Measurements from ENCODE around the gene CCDC27.
"Not testable (repeated sequence)": the region's sequence is repeated elsewhere in the genome, so short reads cannot be mapped to it uniquely, and the experiment has no call there.

Gene CCDC27

GRCh38 chr1:3790952-3791351 is 38.7 kb downstream of the CCDC27 start:
- no peaks in the 10 kb centered on the region for H3K9me3 ChIP-seq (ENCODE audit: control insufficient read depth in 1 of 2, low read length in 2 of 2)
- peaks cover 8 to 35% of the 10 kb centered on the region in 2 donors for H3K4me1 ChIP-seq (ENCODE audit: control insufficient read depth in 1 of 2, insufficient read depth in 2 of 2, low read length in 2 of 2)
- no peaks in the 10 kb centered on the region for H3K27me3 ChIP-seq (ENCODE audit: low read depth, low read length)
- no peak overlapping the region for H3K27ac ChIP-seq (ENCODE audit: low read length)
- no peak overlapping the region for H3K4me3 ChIP-seq (ENCODE audit: low read depth in 1 of 2, low read length in 2 of 2)
- peaks cover 16 to 41% of the 10 kb centered on the region in 2 donors for H3K36me3 ChIP-seq (ENCODE audit: control insufficient read depth in 1 of 2, insufficient read depth in 2 of 2, low read length in 2 of 2)

GRCh38 chr1:3795453-3796214 is 43.4 kb downstream of the CCDC27 start:
- Histone ChIP-seq H3K27me3 (ENCODE audit: low read depth, low read length) (peaks cover 3% of the 10 kb centered on the region), H3K4me3 (ENCODE audit: low read depth in 1 of 2, low read length in 2 of 2) (peak overlapping the region; percentile 80 to 93), H3K9me3 (ENCODE audit: control insufficient read depth in 1 of 2, low read length in 2 of 2) (no peaks in the 10 kb centered on the region), H3K36me3 (ENCODE audit: control insufficient read depth in 1 of 2, insufficient read depth in 2 of 2, low read length in 2 of 2) (peaks cover 0 to 2% of the 10 kb centered on the region in 2 donors), H3K4me1 (ENCODE audit: control insufficient read depth in 1 of 2, insufficient read depth in 2 of 2, low read length in 2 of 2) (peaks cover 8 to 40% of the 10 kb centered on the region in 2 donors), H3K27ac (ENCODE audit: low read length) (no peak overlapping the region)

- H3K4me3 ChIP-seq (ENCODE audit: low read depth in 1 of 2, low read length in 2 of 2): peak within 1 kb of the TSS; percentile 80 to 93
- H3K36me3 ChIP-seq (ENCODE audit: control insufficient read depth in 1 of 2, insufficient read depth in 2 of 2, low read length in 2 of 2): no peaks in the 10 kb centered on the region
- H3K9me3 ChIP-seq (ENCODE audit: control insufficient read depth in 1 of 2, low read length in 2 of 2): no peaks in the 10 kb centered on the region
- H3K4me1 ChIP-seq (ENCODE audit: control insufficient read depth in 1 of 2, insufficient read depth in 2 of 2, low read length in 2 of 2): peaks cover 8 to 37% of the 10 kb centered on the region in 2 donors
- peaks cover 3% of the 10 kb centered on the region for H3K27me3 ChIP-seq (ENCODE audit: low read depth, low read length)
- peak within 1 kb of the TSS; percentile 25 for H3K27ac ChIP-seq (ENCODE audit: low read length)
Measured at GRCh38 chr1:3796215-3797061, 44.2 kb downstream of the CCDC27 start, which contains the start of gene LRRC47. Gene LRRC47 (minus strand): TSS chr1:3796498. CDS start chr1:3796476, 22 bp downstream.

- H3K27ac ChIP-seq (ENCODE audit: low read length): no peak overlapping the region
- H3K4me1 ChIP-seq (ENCODE audit: control insufficient read depth in 1 of 2, insufficient read depth in 2 of 2, low read length in 2 of 2): peaks cover 3 to 14% of the 10 kb centered on the region in 2 donors
- H3K36me3 ChIP-seq (ENCODE audit: control insufficient read depth in 1 of 2, insufficient read depth in 2 of 2, low read length in 2 of 2): no peaks in the 10 kb centered on the region
- no peak overlapping the region for H3K4me3 ChIP-seq (ENCODE audit: low read depth in 1 of 2, low read length in 2 of 2)
- no peaks in the 10 kb centered on the region for H3K9me3 ChIP-seq (ENCODE audit: control insufficient read depth in 1 of 2, low read length in 2 of 2)
- peaks cover 3% of the 10 kb centered on the region for H3K27me3 ChIP-seq (ENCODE audit: low read depth, low read length)
Measured at GRCh38 chr1:3799976-3800685, 47.9 kb downstream of the CCDC27 start.

GRCh38 chr1:3800795-3801194 is 48.5 kb downstream of the CCDC27 start:
- H3K36me3 ChIP-seq (ENCODE audit: control insufficient read depth in 1 of 2, insufficient read depth in 2 of 2, low read length in 2 of 2); H3K4me3 ChIP-seq (ENCODE audit: low read depth in 1 of 2, low read length in 2 of 2); H3K27ac ChIP-seq (ENCODE audit: low read length); H3K27me3 ChIP-seq (ENCODE audit: low read depth, low read length); H3K4me1 ChIP-seq (ENCODE audit: control insufficient read depth in 1 of 2, insufficient read depth in 2 of 2, low read length in 2 of 2); H3K9me3 ChIP-seq (ENCODE audit: control insufficient read depth in 1 of 2, low read length in 2 of 2): not testable (repeated sequence)

- no peaks in the 10 kb centered on the region for H3K9me3 ChIP-seq (ENCODE audit: control insufficient read depth in 1 of 2, low read length in 2 of 2)
- H3K4me1 ChIP-seq (ENCODE audit: control insufficient read depth in 1 of 2, insufficient read depth in 2 of 2, low read length in 2 of 2): no peaks in the 10 kb centered on the region
- H3K36me3 ChIP-seq (ENCODE audit: control insufficient read depth in 1 of 2, insufficient read depth in 2 of 2, low read length in 2 of 2): no peaks in the 10 kb centered on the region
- peaks cover 3% of the 10 kb centered on the region for H3K27me3 ChIP-seq (ENCODE audit: low read depth, low read length)
- H3K27ac ChIP-seq (ENCODE audit: low read length): no peak overlapping the region
- H3K4me3 ChIP-seq (ENCODE audit: low read depth in 1 of 2, low read length in 2 of 2): no peak overlapping the region
Measured at GRCh38 chr1:3803905-3804626, 51.8 kb downstream of the CCDC27 start.

- H3K36me3 ChIP-seq (ENCODE audit: control insufficient read depth in 1 of 2, insufficient read depth in 2 of 2, low read length in 2 of 2); H3K4me3 ChIP-seq (ENCODE audit: low read depth in 1 of 2, low read length in 2 of 2); H3K27me3 ChIP-seq (ENCODE audit: low read depth, low read length); H3K4me1 ChIP-seq (ENCODE audit: control insufficient read depth in 1 of 2, insufficient read depth in 2 of 2, low read length in 2 of 2); H3K27ac ChIP-seq (ENCODE audit: low read length); H3K9me3 ChIP-seq (ENCODE audit: control insufficient read depth in 1 of 2, low read length in 2 of 2): not testable (repeated sequence)
Measured at GRCh38 chr1:3804627-3804944, 52.3 kb downstream of the CCDC27 start.

- Histone ChIP-seq H3K36me3 (ENCODE audit: control insufficient read depth in 1 of 2, insufficient read depth in 2 of 2, low read length in 2 of 2) (no peaks in the 10 kb centered on the region), H3K9me3 (ENCODE audit: control insufficient read depth in 1 of 2, low read length in 2 of 2) (no peaks in the 10 kb centered on the region), H3K27ac (ENCODE audit: low read length) (no peak overlapping the region), H3K27me3 (ENCODE audit: low read depth, low read length) (peaks cover under 1% of the 10 kb centered on the region), H3K4me1 (ENCODE audit: control insufficient read depth in 1 of 2, insufficient read depth in 2 of 2, low read length in 2 of 2) (no peaks in the 10 kb centered on the region), H3K4me3 (ENCODE audit: low read depth in 1 of 2, low read length in 2 of 2) (no peak overlapping the region)
Measured at GRCh38 chr1:3805038-3805437, 52.8 kb downstream of the CCDC27 start.

GRCh38 chr1:3807769-3808168 is 55.5 kb downstream of the CCDC27 start:
- no peaks in the 10 kb centered on the region for H3K9me3 ChIP-seq (ENCODE audit: control insufficient read depth in 1 of 2, low read length in 2 of 2)
- no peak overlapping the region for H3K27ac ChIP-seq (ENCODE audit: low read length)
- no peaks in the 10 kb centered on the region for H3K4me1 ChIP-seq (ENCODE audit: control insufficient read depth in 1 of 2, insufficient read depth in 2 of 2, low read length in 2 of 2)
- H3K27me3 ChIP-seq (ENCODE audit: low read depth, low read length): no peaks in the 10 kb centered on the region
- H3K36me3 ChIP-seq (ENCODE audit: control insufficient read depth in 1 of 2, insufficient read depth in 2 of 2, low read length in 2 of 2): no peaks in the 10 kb centered on the region
- H3K4me3 ChIP-seq (ENCODE audit: low read depth in 1 of 2, low read length in 2 of 2): no peak overlapping the region

GRCh38 chr1:3809680-3810079 is 57.4 kb downstream of the CCDC27 start:
- no peak overlapping the region for H3K4me3 ChIP-seq (ENCODE audit: low read depth in 1 of 2, low read length in 2 of 2)

More at GRCh38 chr1:3809680-3810079, 57.4 kb downstream of the CCDC27 start:
- Histone ChIP-seq H3K27me3 (ENCODE audit: low read depth, low read length) (no peaks in the 10 kb centered on the region), H3K4me1 (ENCODE audit: control insufficient read depth in 1 of 2, insufficient read depth in 2 of 2, low read length in 2 of 2) (no peaks in the 10 kb centered on the region), H3K9me3 (ENCODE audit: control insufficient read depth in 1 of 2, low read length in 2 of 2) (no peaks in the 10 kb centered on the region), H3K36me3 (ENCODE audit: control insufficient read depth in 1 of 2, insufficient read depth in 2 of 2, low read length in 2 of 2) (peaks cover 3 to 11% of the 10 kb centered on the region in 2 donors), H3K27ac (ENCODE audit: low read length) (no peak overlapping the region)

Measured in muscle layer of duodenum (tissue), 2 donors.